ENCODE data around the gene PNCK.

PNCK gene

DNA sequence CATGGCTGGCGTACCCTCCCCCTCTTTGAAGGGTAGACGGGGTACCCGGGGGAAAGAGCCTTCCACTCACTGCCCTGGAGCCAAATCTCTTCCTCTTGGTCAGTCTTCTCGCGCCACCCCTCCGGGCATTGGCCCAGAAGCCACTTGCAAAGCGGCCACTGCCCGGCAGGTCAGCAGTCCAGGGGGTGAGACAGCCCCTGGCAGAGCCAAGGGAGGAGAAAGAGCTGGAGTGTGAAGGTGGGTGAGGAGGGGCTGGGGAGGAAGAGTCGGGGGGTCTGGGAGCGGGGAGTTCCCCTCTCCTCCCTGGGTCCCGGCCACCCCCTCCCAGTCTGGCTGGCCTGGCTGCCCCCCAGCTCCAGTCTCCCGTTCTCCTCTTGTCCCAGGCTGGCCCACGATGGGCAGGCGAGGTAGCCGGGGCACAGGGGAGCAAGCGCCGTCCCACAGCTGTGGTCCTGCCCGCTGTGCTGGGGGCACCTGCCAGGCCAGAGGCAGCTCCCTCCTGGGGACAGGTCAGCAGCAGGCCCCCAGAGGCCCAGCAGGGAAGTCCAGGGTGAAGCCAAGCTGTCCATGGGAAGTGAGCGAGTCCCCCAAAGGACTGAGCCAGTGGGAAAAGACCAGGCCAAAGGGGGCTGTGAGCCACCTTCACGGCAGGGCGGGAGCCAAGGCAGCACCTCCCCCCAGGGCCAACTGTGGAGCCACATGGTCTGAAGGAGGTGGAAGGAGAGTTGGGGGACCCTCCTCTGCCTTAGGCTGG is 48.2 kb downstream of the PNCK start:
- DNase-seq = no peak

DNA sequence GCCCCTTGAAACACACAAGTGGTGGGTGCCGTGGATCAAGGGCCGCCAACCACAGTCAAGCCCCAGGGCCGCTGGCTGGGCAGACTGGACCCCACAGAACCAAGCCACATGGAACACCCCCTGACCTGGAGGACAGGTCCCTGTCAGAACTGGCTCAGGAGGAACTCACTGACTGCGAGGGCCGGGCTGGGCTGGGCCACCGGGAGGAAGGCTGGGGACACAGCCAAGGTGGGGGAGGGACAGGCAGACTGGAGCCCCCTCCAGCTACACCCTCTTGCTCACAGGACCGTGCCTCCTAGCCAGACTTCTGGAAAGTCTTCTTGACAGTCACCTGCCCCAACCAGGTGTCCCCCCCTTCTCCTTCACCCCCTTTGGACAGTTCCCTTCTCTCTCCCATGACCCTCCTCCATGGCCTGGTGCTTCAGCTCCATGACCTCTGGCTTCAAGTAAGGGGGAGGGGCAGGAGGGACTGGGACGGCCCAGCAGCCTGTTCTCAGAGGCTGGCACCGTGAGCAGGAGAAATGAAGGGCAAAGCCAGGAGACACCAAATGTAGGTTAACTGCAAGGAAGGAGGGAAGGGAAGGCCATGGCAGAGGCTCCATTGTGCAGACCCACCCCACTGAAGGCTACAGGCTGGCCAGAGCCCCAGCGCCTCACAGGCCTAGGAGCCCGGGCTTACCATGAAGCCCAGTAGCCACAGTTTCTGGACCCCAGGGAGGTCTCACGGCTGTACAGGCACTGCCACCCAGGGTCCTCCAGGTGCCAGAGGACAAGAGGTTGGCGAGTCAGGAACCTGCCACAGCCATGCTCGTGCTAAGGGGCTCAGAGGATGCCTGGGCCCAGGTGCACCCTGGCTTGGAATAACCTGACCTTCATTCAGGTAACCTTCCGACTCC is 49.2 kb downstream of the PNCK start:
- DNase-seq = no peak

DNA sequence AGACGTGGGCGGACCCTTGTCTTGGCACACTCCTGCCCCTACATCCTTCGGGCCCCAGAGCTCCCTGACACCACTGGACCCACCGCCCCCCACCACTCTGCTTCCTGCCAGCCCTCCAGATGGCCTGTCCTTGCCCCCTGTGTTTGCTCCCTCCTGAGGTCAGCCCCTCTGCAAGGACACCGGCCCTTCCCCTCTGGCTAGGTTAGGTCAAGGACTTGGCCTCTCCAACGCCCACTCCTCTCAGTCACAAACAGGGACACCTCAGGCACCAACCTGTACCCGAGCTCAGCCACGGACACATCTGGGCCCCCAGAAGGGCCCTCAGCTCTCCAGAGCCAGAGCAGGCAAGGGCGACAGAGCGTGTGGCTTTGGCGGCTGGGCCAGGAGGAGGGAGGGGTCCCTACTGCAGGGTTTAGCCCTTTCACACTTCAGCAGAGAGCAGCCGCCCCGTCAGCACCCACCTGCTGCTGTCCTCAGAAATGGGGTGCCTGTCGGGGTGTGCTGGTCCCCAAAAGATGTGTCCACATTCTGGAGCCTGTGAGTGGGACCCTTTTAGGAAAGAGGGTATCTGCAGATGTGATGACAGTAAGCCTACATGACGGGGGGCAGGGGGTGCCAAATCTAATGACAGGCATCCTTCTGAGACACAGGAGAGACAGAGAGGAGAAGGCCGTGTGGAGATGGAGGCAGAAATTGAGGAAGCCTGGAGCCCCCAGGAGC is 50.1 kb downstream of the PNCK start:
- DNase-seq = no peak

DNA sequence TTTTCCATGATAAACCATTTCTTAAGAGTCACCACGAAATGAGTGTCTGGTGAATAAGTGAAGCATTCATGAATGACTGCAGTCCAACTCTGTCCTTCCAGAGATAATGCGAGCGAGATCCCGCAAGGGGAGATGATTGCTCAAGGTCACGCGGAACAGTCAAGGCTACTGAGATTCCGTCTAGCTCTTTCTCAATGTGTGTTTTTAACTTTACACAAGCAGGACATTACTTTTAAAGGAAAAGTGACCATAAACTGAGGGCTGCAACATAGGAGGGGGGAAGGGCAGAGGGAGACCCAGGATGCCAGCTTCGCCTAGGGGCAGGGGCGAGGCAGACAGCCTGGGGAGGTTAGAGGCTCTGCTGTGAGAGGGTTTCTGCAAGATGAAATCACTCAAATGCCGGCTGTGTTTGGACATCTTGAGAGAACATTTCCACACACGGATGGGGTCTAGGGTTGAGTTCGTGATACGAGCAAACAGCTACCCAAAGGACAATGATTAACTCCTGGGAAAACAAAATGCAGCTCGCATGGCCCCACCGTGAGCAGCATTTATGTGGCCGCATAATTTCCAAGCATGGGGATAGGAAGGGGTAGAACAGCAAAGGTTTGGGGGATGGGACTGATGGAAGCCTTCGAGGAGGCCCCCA is 50.8 kb downstream of the PNCK start:
- no peak for DNase-seq

DNA sequence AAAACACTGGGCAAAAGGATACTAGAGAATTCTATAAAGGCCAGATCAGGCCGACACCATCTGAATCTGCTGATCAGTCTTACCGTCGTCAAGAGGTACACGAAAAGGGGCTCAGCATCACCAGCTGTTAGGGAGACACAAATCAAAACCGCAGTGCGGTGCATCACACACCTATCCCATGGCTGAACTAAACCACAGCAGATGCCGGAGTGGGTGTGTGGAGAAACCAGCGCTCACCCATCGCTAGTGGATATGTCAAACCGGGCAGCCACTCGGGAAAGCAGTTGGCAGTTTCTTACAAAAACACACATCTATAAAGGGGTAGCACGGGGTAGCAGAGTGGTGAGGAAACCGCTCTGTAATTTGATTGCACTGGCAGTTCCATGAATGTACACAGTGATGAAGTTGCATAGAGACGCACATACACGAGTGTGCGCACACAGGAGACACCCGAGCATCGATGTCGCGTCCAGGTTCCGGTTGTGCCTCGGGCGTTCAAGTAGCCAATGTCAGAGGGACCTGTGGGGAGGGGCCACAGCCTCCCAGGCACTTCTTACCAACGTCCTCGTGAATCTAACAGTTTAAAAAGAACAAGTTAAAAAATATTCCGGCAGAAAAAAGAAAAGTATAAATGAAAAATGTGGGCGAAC is 51.5 kb downstream of the PNCK start:
- DNase-seq = no peak

DNA sequence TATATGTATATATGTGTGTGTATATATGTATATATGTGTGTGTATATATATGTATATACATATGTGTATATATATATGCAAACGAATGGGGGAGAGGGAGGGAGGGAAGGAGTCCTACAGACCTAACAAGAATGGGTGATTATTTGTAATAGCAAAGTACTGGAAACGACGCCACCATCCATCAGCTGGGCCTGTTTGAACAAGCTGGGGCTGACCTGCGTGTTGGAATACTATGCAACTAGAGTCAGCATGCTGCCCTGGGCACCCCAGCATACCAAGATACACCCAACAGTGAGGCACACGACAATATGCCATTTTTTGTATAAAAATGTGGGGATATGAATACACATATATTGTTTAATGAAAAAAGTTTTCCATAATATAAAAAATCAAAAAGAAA is 53.0 kb downstream of the PNCK start:
- DNase-seq = no peak

All from KG1 (cell line).